ENCODE data around the gene RAB20. TPM values are rescaled to one million over a fixed set of nuclear protein-coding genes. Genes with fewer than 3 reads are reported as not detected.
A peak's percentile ranks its signal among the peaks of the same experiment; 100 is the strongest.

Gene RAB20
- total and polyA plus RNA-seq, 2 donors (not counting 1 experiment from before 2014, with no cell fraction given), result 2.4 to 4.6 TPM

DNA sequence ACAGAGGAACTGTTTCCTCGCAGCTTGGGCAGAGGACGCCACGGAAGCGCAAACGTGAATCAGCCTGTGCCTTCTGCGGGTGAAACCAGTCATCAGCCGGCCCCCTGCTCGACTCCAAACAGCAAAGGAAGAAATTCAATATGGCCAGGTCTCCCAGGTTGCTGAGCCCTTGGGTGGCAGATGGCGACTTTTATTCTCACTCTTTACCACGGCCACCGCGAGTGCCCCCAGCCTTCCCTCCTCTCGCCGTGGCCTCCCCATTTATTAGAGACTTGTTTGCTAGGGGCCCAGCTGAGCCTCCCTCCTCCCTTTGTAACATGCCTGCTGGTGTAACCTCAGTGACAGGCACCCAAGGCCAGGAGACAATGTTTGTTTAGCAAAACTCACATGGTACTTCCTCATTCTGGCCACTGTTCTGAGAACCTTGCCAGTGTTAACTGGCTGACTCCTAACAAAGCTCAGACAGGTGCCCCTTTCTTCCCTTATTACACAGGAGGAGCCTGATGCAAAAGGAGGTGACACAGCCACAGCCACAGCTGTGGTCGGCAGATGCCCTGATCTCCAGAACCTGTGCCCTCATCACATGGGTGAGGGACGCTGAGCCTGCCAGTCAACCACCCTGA, 5.8 kb downstream of the RAB20 start:
- Histone ChIP-seq H3K36me3 (replicated peaks in 1 of 2; ENCODE audit: control extremely low read depth in 1 of 2, control insufficient read depth in 1 of 2, extremely low read depth in 1 of 2, insufficient read depth in 2 of 2, low read length in 1 of 2) (no peaks in the 10 kb centered on the region), H3K27me3 (replicated peaks in 1 of 4; ENCODE audit: control extremely low read depth in 1 of 4, control insufficient read depth in 3 of 4, insufficient read depth in 4 of 4, low read length in 3 of 4) (no peaks in the 10 kb centered on the region), H3K79me2 (ENCODE audit: control insufficient read depth, insufficient read depth, low read length) (peaks cover 3% of the 10 kb centered on the region), H4K20me1 (ENCODE audit: control insufficient read depth, insufficient read depth, low read length, poor library complexity, severe bottlenecking) (no peaks in the 10 kb centered on the region), H3K9ac (ENCODE audit: low read length) (no peak overlapping the region), H3K4me2 (replicated peaks; ENCODE audit: low read depth, low read length, poor library complexity, severe bottlenecking) (no peak overlapping the region), H3K4me3 (ENCODE audit: control extremely low read depth in 1 of 5, extremely low read depth in 1 of 5, insufficient read depth in 1 of 5, low read depth in 2 of 5, low read length in 4 of 5) (no peak overlapping the region), H3K9me3 (ENCODE audit: control extremely low read depth in 1 of 3, control insufficient read depth in 2 of 3, insufficient read depth in 1 of 3, low read length in 2 of 3) (peaks cover 0 to 13% (median 0%) of the 10 kb centered on the region in 3 donors), H3K4me1 (ENCODE audit: control insufficient read depth in 2 of 2, insufficient read depth in 2 of 2, low read length in 2 of 2) (peaks cover 4 to 8% of the 10 kb centered on the region in 2 donors), H3K27ac (ENCODE audit: low read length in 2 of 2) (no peak overlapping the region), H2AFZ (ENCODE audit: insufficient read depth, low read depth, low read length, poor library complexity, severe bottlenecking) (no peak overlapping the region)
- Mint-ChIP-seq H3K27me3 (no peaks in the 10 kb centered on the region), H3K4me3 (no peak overlapping the region), H3K9me3 (ENCODE audit: insufficient read depth) (no peaks in the 10 kb centered on the region), H3K4me1 (peaks cover 24% of the 10 kb centered on the region), H3K27ac (peak overlapping the region; percentile 67)
- WGBS (ENCODE audit: insufficient coverage), result 80% methylated on average over 16 of the region's 16 CpGs
- POLR2A ChIA-PET, result no interaction called here
- intact Hi-C loops (cut with micrococcal nuclease), result no loop called here
- CTCF ChIA-PET, result no interaction called here
- ATAC-seq (ENCODE audit: low read depth) (peak; percentile 74), DNase-seq (peak; percentile 23)
- TF ChIP-seq EZH2 (IDR thresholded peaks at IDR 0.05; ENCODE audit: borderline replicate concordance, insufficient read depth, low read depth, low read length, poor library complexity, severe bottlenecking), result no peak
- TF ChIP-seq, protein P1, sequence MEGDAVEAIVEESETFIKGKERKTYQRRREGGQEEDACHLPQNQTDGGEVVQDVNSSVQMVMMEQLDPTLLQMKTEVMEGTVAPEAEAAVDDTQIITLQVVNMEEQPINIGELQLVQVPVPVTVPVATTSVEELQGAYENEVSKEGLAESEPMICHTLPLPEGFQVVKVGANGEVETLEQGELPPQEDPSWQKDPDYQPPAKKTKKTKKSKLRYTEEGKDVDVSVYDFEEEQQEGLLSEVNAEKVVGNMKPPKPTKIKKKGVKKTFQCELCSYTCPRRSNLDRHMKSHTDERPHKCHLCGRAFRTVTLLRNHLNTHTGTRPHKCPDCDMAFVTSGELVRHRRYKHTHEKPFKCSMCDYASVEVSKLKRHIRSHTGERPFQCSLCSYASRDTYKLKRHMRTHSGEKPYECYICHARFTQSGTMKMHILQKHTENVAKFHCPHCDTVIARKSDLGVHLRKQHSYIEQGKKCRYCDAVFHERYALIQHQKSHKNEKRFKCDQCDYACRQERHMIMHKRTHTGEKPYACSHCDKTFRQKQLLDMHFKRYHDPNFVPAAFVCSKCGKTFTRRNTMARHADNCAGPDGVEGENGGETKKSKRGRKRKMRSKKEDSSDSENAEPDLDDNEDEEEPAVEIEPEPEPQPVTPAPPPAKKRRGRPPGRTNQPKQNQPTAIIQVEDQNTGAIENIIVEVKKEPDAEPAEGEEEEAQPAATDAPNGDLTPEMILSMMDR (IDR thresholded peaks at IDR 0.05), result no peak

DNA sequence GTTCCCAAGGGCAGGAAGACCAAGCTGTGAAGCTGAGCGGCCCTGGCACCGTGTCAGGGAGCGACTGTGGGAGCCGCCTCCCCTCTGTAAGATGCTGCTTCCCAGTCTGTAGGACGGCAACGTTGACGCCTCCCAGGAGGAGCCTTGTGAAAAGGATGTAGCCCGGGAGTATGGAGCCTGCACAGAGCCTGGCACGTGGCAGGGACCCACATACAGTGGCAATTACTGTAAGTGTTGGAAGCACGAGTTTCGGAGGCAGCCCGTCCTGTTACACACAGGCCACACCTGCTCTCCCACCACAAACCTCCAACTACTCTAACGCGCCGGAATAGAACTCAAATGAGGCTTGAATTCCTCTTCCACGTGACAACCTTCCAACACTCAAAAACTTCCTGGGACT, 6.6 kb downstream of the RAB20 start:
- DNase-seq (no peak), ATAC-seq (ENCODE audit: low read depth) (no peak)
- Mint-ChIP-seq H3K27me3 (no peaks in the 10 kb centered on the region), H3K9me3 (ENCODE audit: insufficient read depth) (no peaks in the 10 kb centered on the region), H3K4me3 (no peak overlapping the region), H3K4me1 (peaks cover 18% of the 10 kb centered on the region), H3K27ac (no peak overlapping the region)
- WGBS (ENCODE audit: insufficient coverage), result 84% methylated on average over 14 of the region's 16 CpGs
- intact Hi-C loops (cut with micrococcal nuclease), result no loop called here
- TF ChIP-seq EZH2 (IDR thresholded peaks at IDR 0.05; ENCODE audit: borderline replicate concordance, insufficient read depth, low read depth, low read length, poor library complexity, severe bottlenecking), result no peak
- TF ChIP-seq, protein P1 (IDR thresholded peaks at IDR 0.05), result no peak
- Histone ChIP-seq H3K4me3 (ENCODE audit: control extremely low read depth in 1 of 5, extremely low read depth in 1 of 5, insufficient read depth in 1 of 5, low read depth in 2 of 5, low read length in 4 of 5) (no peak overlapping the region), H4K20me1 (ENCODE audit: control insufficient read depth, insufficient read depth, low read length, poor library complexity, severe bottlenecking) (no peaks in the 10 kb centered on the region), H3K4me2 (replicated peaks; ENCODE audit: low read depth, low read length, poor library complexity, severe bottlenecking) (no peak overlapping the region), H3K36me3 (replicated peaks in 1 of 2; ENCODE audit: control extremely low read depth in 1 of 2, control insufficient read depth in 1 of 2, extremely low read depth in 1 of 2, insufficient read depth in 2 of 2, low read length in 1 of 2) (no peaks in the 10 kb centered on the region), H3K27me3 (replicated peaks in 1 of 4; ENCODE audit: control extremely low read depth in 1 of 4, control insufficient read depth in 3 of 4, insufficient read depth in 4 of 4, low read length in 3 of 4) (no peaks in the 10 kb centered on the region), H3K9me3 (ENCODE audit: control extremely low read depth in 1 of 3, control insufficient read depth in 2 of 3, insufficient read depth in 1 of 3, low read length in 2 of 3) (peaks cover 0 to 13% (median 0%) of the 10 kb centered on the region in 3 donors), H3K9ac (ENCODE audit: low read length) (no peak overlapping the region), H3K27ac (ENCODE audit: low read length in 2 of 2) (no peak overlapping the region), H3K79me2 (ENCODE audit: control insufficient read depth, insufficient read depth, low read length) (peaks cover 3% of the 10 kb centered on the region), H2AFZ (ENCODE audit: insufficient read depth, low read depth, low read length, poor library complexity, severe bottlenecking) (no peak overlapping the region), H3K4me1 (ENCODE audit: control insufficient read depth in 2 of 2, insufficient read depth in 2 of 2, low read length in 2 of 2) (peaks cover 3 to 6% of the 10 kb centered on the region in 2 donors)
- CTCF ChIA-PET, result no interaction called here
- POLR2A ChIA-PET, result no interaction called here
